PC-3 (cell line): ENCODE results near the gene PRRT4. TPM values are rescaled to one million over a fixed set of nuclear protein-coding genes. Genes with fewer than 3 reads are reported as not detected.

Experiments used
- ATAC-seq: fragments of 200-7000 bp; cut with Tn5 transposase; 2 replicates; pipeline ENCODE4 v1.9.1; 2020; ENCODE audit warnings: mild to moderate bottlenecking, moderate library complexity
- BruUV-seq: library from RNA; stranded (reverse); fragments of 400-500 nt; replicated peaks from 2 replicates; lab custom pipeline; 2021; lab: Mats Ljungman, UMichigan
- CTCF ChIA-PET: fragments of 300-600 bp; sonication (Branson Sonifier 250); formaldehyde crosslinking; loops from one replicate; lab custom pipeline; 2022; ENCODE audit warnings: antibody characterized with exemption; lab: Charles Lee
- POLR2A ChIA-PET: fragments of 300-600 bp; sonication (Branson Sonifier 250); formaldehyde crosslinking; loops from one replicate; lab custom pipeline; 2022; ENCODE audit warnings: antibody characterized with exemption; ENCODE audit not compliant: unreplicated experiment; lab: Charles Lee
- DNase-seq: peaks from one replicate; pipeline ENCODE4 v3.0.0-alpha.2; 2015
- H2AFZ ChIP-seq: fragments of 300-600 bp; sonication (generic); 2 replicates; pipeline ENCODE4 v1.6.0; 2016; ENCODE audit warnings: antibody characterized with exemption, low read length
- H3F3A ChIP-seq: fragments of 300-600 bp; sonication (generic); one replicate; pipeline ENCODE4 v1.6.0; 2017; ENCODE audit warnings: antibody characterized with exemption, low read length, control low read depth, mild to moderate bottlenecking; ENCODE audit not compliant: unreplicated experiment
- H3K27ac ChIP-seq: fragments of 300-600 bp; sonication (generic); 2 replicates; pipeline ENCODE4 v1.5.1; 2016; ENCODE audit warnings: mild to moderate bottlenecking, low read length
- H3K27me3 ChIP-seq: fragments of 300-600 bp; sonication (generic); 2 replicates; pipeline ENCODE4 v1.6.1; 2016; ENCODE audit warnings: low read length, mixed read lengths
- H3K36me3 ChIP-seq: fragments of 300-600 bp; sonication (generic); 2 replicates; pipeline ENCODE4 v1.6.1; 2016; ENCODE audit warnings: low read depth, mixed run types, low read length, mixed read lengths
- H3K4me1 ChIP-seq: fragments of 300-600 bp; sonication (generic); 2 replicates; pipeline ENCODE4 v1.5.1; 2016; ENCODE audit warnings: low read length; ENCODE audit not compliant: insufficient read depth
- H3K4me2 ChIP-seq: fragments of 300-600 bp; sonication (generic); 2 replicates; pipeline ENCODE4 v1.6.0; 2016; ENCODE audit warnings: low read length
- H3K4me3 ChIP-seq: fragments of 300-600 bp; sonication (generic); 2 replicates; pipeline ENCODE4 v1.5.1; 2016; ENCODE audit warnings: mild to moderate bottlenecking, low read length, mixed read lengths
- H3K79me2 ChIP-seq: fragments of 300-600 bp; sonication (generic); 2 replicates; pipeline ENCODE4 v1.6.1; 2017; ENCODE audit warnings: low read length, mixed read lengths
- H3K9ac ChIP-seq: fragments of 300-600 bp; sonication (generic); 2 replicates; pipeline ENCODE4 v1.6.0; 2016; ENCODE audit warnings: mild to moderate bottlenecking, low read length
- H3K9me2 ChIP-seq: fragments of 300-600 bp; sonication (generic); replicated peaks from 2 replicates; pipeline ENCODE4 v1.6.1; 2016; ENCODE audit warnings: mixed run types, low read length, mixed read lengths
- H3K9me3 ChIP-seq: fragments of 300-600 bp; sonication (generic); 2 replicates; pipeline ENCODE4 v1.6.1; 2016; ENCODE audit warnings: low read length, mixed read lengths
- H4K20me1 ChIP-seq: fragments of 300-600 bp; sonication (generic); 2 replicates; pipeline ENCODE4 v1.6.1; 2016; ENCODE audit warnings: low read length, mixed read lengths
- CTCF ChIP-seq: fragments of 300-600 bp; sonication (generic); conservative IDR thresholded peaks from 2 replicates; pipeline ENCODE4 v1.5.1; 2017; ENCODE audit warnings: antibody characterized with exemption, low read depth, mild to moderate bottlenecking, low read length
- EZH2 ChIP-seq: fragments of 300-600 bp; sonication (generic); IDR thresholded peaks from one replicate; pipeline ENCODE4 v1.6.1; 2017; ENCODE audit warnings: antibody characterized with exemption, mild to moderate bottlenecking, low read length; ENCODE audit not compliant: unreplicated experiment
- EZH2phosphoT487 ChIP-seq: fragments of 300-600 bp; sonication (generic); IDR thresholded peaks from 2 replicates; pipeline ENCODE4 v1.6.1; 2018; ENCODE audit warnings: mild to moderate bottlenecking, antibody characterized with exemption, low read length, borderline replicate concordance
- intact Hi-C: fragments of 100-400 bp; cut with micrococcal nuclease; formaldehyde crosslinking; loops from 2 replicates; pipeline ENCODE4 v1.9.0; 2023
- total RNA-seq: library from RNA; depleted of rRNA; stranded (reverse); fragments of >200 nt; gene quantifications from 2 replicates; pipeline ENCODE4 v1.2.3, GENCODE V29; 2014

PRRT4 gene
- total RNA-seq, 1 experiment from 2014 or later, result 0.36 TPM

GRCh38 chr7:128352636-128353035 lies 8.9 kb downstream of the PRRT4 start:
- Histone ChIP-seq H3K27me3 (no peaks in the 10 kb centered on the region), H3K4me3 (no peak overlapping the region), H3K4me2 (no peak overlapping the region), H3K36me3 (no peaks in the 10 kb centered on the region), H3K9me3 (no peaks in the 10 kb centered on the region), H3K4me1 (peaks cover 8% of the 10 kb centered on the region), H3K9me2 (no peaks in the 10 kb centered on the region), H4K20me1 (no peaks in the 10 kb centered on the region), H3F3A (no peaks in the 10 kb centered on the region), H3K27ac (no peak overlapping the region), H2AFZ (no peak overlapping the region), H3K79me2 (no peaks in the 10 kb centered on the region), H3K9ac (no peak overlapping the region)
- CTCF ChIA-PET, result interaction anchor here (0.6 kb wide), 1 partner anchor 21 kb away, joined by 4 read pairs; no protein-coding TSS in a partner anchor
- POLR2A ChIA-PET, result no interaction called here
- intact Hi-C loops, result no loop called here
- ATAC-seq (no peak), DNase-seq (no peak)
- TF ChIP-seq CTCF, result no peak
- TF ChIP-seq EZH2, result no peak
- TF ChIP-seq EZH2phosphoT487, result no peak
- BruUV-seq, result no TSS peak

- Histone ChIP-seq H3K4me2 (no peak overlapping the region), H3K9ac (no peak overlapping the region), H3K9me2 (no peaks in the 10 kb centered on the region), H3K4me1 (peaks cover 4% of the 10 kb centered on the region; the same call in 1 of the 2 replicates), H3F3A (no peaks in the 10 kb centered on the region), H3K27ac (no peak overlapping the region), H3K36me3 (no peaks in the 10 kb centered on the region), H3K79me2 (no peaks in the 10 kb centered on the region), H2AFZ (no peak overlapping the region), H3K27me3 (no peaks in the 10 kb centered on the region), H4K20me1 (no peaks in the 10 kb centered on the region), H3K4me3 (no peak overlapping the region), H3K9me3 (no peaks in the 10 kb centered on the region)
- DNase-seq (no peak), ATAC-seq (no peak)
- ChIA-PET POLR2A (no interaction called here), CTCF (no interaction called here)
- TF ChIP-seq EZH2, result no peak
- no peak for TF ChIP-seq EZH2phosphoT487
- TF ChIP-seq CTCF, result no peak; the same call in 1 of the 2 replicates
- intact Hi-C loops, result no loop called here
- BruUV-seq, result no TSS peak
Measured at GRCh38 chr7:128352153-128352537, 9.3 kb downstream of the PRRT4 start.

- Histone ChIP-seq H3K36me3 (no peaks in the 10 kb centered on the region), H3K4me1 (no peaks in the 10 kb centered on the region), H3F3A (no peaks in the 10 kb centered on the region), H3K27me3 (no peaks in the 10 kb centered on the region), H3K4me3 (no peak overlapping the region), H3K4me2 (no peak overlapping the region), H3K9me2 (no peaks in the 10 kb centered on the region), H3K27ac (no peak overlapping the region), H3K9ac (no peak overlapping the region), H4K20me1 (no peaks in the 10 kb centered on the region), H3K9me3 (no peaks in the 10 kb centered on the region), H3K79me2 (no peaks in the 10 kb centered on the region), H2AFZ (no peak overlapping the region)
- ChIA-PET POLR2A (no interaction called here), CTCF (no interaction called here)
- intact Hi-C loops, result no loop called here
- BruUV-seq, result no TSS peak
- ATAC-seq (no peak), DNase-seq (no peak)
- TF ChIP-seq EZH2phosphoT487 (no peak), CTCF (no peak), EZH2 (no peak)
Measured at GRCh38 chr7:128351296-128352152, 10.0 kb downstream of the PRRT4 start.
